Measurements from ENCODE around the gene ZNF155.

DNA sequence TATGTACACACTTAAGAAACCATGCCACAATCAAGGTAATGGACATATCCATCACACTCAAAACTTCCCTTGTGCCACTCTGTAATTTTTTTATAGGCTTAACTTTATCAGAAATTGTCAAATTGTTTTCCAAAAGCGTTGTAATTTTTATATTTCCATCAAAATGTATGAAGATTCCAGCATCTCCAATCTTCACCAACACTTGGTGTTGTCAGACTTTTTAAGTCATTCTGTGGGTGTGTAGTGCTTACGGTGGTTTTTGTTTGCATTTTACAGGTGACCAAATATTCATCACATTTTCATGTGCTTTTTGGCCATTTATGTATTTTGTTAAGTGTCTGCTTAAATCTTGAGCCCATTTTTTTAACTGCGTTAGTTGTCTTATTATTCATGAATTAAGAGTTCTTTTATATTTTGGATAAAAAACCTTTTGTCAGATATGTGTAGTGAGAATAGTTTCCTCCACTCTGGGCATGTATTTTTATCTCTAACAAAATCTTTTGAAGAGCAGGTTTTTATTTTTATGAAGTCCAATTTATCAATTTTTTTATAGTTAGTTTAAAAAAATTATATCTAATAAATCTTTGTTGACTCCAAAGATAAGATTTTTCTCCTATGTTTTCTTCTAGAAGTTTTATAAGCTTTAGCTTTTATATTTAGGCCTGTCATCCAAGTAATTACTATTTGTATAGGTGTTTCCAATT, 44.3 kb upstream of the ZNF155 start:
- TF ChIP-seq, protein P1, sequence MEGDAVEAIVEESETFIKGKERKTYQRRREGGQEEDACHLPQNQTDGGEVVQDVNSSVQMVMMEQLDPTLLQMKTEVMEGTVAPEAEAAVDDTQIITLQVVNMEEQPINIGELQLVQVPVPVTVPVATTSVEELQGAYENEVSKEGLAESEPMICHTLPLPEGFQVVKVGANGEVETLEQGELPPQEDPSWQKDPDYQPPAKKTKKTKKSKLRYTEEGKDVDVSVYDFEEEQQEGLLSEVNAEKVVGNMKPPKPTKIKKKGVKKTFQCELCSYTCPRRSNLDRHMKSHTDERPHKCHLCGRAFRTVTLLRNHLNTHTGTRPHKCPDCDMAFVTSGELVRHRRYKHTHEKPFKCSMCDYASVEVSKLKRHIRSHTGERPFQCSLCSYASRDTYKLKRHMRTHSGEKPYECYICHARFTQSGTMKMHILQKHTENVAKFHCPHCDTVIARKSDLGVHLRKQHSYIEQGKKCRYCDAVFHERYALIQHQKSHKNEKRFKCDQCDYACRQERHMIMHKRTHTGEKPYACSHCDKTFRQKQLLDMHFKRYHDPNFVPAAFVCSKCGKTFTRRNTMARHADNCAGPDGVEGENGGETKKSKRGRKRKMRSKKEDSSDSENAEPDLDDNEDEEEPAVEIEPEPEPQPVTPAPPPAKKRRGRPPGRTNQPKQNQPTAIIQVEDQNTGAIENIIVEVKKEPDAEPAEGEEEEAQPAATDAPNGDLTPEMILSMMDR (IDR thresholded peaks at IDR 0.05): no peak
- no peak for TF ChIP-seq POLR2A (IDR thresholded peaks at IDR 0.05)

Data from esophagus squamous epithelium (tissue), 4 donors.